NCI-H2029 treated with DMSO at 0.1 percent for 48 hours (cell line): ENCODE measurements around the gene TRIP13.

Experiments used
- DNase-seq: peaks from one replicate; lab custom pipeline; 2025; lab: John Stamatoyannopoulos, UW

TRIP13 gene

DNA sequence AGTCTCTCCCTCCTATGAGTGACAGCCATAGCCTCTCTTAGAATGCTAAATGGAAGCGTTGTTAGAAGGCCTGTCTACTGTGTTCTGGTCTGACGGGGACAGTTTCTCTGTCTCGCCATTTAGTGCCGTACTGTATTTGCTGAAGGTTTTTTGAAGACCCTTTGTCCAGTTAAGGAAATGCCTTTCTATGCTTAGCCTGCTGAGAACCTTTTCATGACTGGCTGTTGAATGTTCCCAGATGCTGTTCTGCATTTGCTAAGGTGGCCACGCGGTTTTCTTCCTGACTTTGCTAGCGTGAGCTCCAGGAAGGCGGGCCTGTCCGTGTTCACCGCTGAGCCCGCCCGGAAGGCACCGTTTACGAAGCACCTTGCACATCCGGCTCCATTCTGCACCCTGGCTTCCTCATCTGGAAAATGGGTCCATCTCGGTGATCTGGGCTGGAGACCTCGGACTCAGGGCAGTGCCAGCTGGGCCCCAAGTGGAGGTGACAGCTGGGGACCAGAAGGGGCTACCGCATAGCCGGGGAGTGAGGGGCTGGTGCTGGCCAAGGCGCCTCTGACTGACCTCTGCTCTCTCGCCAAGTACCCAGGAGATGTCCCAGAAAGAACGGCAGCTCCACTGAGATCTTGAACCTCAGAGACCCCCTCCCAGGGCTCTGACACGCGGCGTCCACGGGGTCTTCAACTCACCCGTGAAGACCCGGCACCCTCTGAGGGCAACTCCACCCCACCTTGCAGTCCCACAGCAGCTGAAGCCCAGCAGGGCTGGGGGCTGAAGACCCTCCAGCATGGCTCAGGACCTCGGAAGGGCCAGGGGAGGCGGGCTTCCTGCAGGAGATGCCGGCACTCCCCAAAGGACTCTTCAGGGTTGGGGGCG is 63.4 kb downstream of the TRIP13 start:
- no peak for DNase-seq

DNA sequence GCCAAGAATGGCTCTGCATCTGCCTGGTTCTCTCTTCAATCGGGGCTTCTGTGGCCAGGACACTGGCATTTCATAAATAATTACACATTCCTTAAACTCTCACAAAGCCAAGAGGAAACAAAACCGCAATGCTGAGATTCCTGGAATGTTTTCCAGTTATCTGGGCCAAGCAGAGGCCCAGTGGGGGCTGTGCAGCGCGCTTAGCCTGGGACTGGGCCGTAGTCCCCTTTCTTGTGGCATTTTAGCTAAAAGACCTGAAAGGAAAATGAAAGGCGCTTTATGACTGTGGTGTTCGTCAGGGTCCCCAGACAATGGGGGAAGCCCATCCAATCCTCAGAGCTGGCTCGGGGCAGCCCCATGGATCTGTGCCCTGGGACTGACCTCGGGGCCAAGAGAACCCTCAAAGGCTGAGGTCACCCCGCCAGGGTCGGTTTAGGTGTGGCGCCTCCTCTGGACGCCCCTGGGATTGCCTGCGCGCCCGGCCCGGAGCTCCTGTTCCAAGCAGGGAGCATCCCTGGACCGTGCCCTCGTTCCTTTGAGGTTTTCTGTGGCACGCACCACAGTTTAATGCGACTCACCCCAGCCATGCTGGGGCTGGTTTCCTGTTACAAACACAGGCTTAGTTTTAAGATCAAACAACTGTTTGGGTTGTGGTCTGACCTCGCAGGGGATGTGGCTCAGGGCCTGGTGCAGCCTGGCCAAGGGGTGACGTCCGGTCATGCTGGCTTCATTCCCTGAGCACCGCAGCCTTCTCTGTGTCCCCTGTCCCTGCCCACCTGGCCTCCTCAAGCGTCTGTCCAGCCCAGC is 64.5 kb downstream of the TRIP13 start:
- DNase-seq, result no peak

DNA sequence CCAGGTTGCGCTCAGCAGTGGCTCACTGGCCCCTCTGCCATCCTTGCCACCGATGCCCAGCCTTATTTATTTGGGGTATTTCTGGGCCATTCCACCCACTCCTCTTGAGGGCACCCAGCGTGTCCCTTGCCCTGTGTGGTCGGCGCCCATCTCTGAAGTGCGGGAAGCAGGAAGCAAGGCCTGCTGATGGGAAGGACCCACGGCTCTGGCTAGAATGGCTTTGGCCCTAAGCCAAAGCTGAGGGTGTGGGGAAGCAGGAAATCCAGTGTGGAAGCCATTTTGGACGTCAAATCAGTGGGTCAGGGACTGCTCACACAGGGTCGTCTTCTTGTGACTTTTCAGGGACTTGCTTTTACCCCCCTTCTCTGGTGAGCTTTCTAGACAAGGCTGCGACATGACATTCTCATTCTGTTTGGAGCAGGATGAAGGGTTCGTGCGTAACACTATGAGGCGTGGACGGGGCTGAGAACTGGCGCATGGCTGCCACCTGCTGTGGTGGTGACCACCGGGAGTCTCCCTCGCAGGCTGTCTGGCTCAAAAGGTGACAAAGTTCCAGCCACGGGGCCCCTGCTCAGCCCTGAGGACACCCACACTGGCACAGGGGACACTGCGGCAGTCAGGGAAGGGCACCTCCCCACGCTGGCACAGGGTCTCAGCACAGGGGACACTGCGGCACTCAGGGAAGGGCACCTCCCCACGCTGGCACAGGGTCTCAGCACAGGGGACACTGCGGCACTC is 65.2 kb downstream of the TRIP13 start:
- DNase-seq, result no peak

- no peak for DNase-seq
These were observed 66.3 kb downstream of the TRIP13 start for GRCh38 chr5:958701-959571.

GRCh38 chr5:959581-960531 is 67.2 kb downstream of the TRIP13 start:
- no peak for DNase-seq

DNA sequence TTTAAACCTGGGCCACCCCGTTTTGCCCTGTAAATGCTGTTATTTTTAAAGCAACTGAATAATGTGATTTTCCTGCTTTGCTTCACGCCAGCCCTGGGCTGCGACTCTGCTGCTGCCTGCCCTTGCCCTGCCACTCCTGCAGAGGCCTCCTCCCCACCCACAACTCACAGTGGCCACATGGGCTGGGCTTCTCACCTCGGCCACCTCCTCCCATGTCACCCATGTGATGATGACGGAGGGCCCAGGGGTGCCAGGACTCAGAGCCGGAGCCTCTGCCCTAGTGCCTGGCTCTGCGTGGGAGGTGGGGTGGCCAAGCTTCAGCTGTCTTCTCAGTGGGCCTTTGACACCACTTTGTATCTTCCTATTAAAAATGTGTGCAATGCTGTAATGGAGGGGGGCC is 67.9 kb downstream of the TRIP13 start:
- no peak for DNase-seq

DNA sequence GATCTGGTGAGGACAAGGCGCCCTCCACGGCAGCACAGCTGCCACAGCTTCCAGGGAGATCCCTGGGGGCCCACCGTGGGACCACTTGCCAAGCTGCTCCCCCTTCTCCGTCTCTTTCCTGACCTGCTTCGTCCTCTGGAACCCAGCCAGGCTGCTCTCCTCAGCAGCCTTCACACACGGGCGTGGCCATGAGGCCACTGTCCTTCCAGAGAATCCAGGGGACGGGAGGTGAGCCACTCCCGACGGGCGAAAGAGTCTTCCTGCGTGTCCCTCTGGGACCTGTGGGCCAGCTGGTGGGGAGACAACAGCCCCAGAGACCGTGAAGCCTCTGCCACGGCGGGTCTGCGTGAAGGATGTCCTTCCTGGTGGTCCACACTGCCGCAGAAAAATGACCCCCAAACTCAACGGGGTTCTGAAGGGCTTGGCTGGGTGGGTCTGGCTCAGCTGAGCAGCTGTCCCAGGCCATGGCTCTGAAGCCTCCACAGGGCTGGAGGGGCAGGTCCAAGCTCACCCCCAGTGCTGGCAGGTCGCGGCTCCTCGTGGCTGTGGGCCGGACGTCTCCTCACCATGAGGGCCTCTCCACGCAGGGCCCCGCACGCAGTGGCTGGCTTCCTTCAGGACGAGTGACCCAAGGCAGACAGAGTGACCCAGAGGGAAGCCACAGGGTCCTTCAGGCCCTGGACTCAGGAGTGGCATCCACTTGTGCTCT is 68.5 kb downstream of the TRIP13 start:
- DNase-seq, result no peak

- no peak for DNase-seq
These were observed 69.1 kb downstream of the TRIP13 start for GRCh38 chr5:961711-962240.

DNA sequence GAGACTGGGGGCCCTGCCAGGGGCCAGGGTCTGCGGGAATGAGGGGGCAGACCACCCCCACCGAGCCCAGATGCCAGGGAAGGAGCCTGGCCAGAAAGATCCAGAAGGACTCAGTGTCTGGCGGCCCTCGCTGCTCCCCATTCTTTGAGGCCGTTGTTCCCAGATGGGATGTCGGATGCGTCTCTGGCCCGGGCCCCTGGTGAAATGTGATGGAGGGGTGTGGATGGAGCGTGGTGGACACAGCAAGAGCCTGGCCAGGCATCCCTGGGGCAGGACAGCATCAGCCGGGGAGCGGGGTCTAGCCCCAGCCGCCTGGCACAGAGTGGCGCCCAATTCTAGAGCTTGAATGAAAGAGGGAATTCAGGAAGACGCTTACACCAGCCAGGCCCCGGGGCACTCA is 69.7 kb downstream of the TRIP13 start:
- DNase-seq, result no peak

- DNase-seq, result no peak
These were observed 70.1 kb downstream of the TRIP13 start for GRCh38 chr5:962801-963200.

- no peak for DNase-seq
These were observed 70.6 kb downstream of the TRIP13 start for GRCh38 chr5:963310-963672.

DNA sequence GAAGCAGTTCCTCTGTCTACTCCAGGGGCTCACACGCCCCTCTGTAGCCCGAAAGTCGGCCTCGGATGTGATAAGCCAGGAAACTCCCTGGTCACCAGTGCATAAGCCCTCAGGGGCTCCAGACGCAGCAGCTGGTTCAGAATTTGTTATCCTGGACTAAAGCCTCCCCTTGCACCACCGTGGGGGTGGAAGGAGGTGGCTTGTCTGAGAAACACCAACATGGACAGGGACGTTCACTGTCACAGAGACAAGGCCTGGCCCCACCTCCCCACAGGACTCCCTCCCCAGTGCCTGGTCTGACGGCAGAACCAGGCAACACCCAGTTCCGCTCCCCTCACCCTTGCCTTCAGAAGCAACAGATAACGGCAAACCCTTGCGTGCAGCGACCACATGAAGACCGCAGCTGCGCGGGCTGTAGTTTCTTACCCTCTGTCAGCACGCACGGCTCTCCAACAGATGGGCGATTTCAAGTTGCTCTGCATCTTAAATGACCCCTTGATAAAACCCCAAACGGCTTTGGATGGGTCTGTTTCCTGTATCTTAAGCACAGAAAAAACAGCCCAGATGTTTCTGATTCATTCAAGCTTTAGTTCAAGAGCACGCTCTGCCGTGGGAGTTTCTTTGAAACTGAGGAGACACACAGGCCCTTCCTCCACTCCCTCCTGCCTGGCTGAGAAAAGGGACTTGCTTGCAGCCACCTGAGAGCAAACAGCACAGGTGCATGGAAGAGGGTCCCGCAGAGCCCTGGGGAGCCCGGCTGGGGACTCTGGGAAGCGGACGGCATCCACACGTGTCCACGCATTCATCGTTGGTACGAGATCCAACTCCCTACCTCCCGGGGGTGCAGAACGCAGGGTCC is 71.2 kb downstream of the TRIP13 start:
- DNase-seq, result no peak

GRCh38 chr5:964821-965220 is 72.1 kb downstream of the TRIP13 start:
- no peak for DNase-seq

- DNase-seq, result no peak
These were observed 73.1 kb downstream of the TRIP13 start for GRCh38 chr5:965604-966344.

GRCh38 chr5:966345-966710 is 73.6 kb downstream of the TRIP13 start:
- DNase-seq, result no peak

DNA sequence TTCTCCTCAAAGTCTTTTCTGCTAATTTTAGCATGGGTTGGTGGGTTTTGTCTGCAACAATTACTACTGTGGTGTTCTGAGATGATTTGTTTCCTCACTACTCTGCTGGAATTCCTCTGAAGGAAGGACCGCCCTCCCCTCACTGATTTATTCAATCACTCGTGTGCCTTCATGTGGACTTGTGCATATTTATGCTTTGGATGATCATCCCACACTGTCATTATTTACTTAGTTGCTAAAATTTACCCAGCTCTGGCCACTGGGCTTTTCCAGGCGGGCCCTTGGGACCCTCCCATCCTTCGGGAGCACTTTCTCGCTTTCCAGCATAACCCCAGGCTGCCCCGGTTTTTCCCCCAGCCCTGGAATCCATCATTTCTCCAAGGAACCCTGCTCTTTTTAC is 74.3 kb downstream of the TRIP13 start:
- no peak for DNase-seq
